ENCODE data around the gene PIK3R3. TPM values are rescaled to one million over a fixed set of nuclear protein-coding genes. Genes with fewer than 3 reads are reported as not detected.
A peak's percentile ranks its signal among the peaks of the same experiment; 100 is the strongest.

The PIK3R3 gene
- total RNA-seq, 1 donor from 2014 or later, result 54.1 TPM

- DNase-seq (ENCODE audit: low spot score, unreplicated experiment), result no peak
- TF ChIP-seq CTCF (IDR thresholded peaks at IDR 0.05; ENCODE audit: unreplicated experiment), result no peak
- Mint-ChIP-seq H3K36me3 (ENCODE audit: insufficient read depth) (peaks cover 13% of the 10 kb centered on the region), H3K4me1 (ENCODE audit: low read depth) (no peaks in the 10 kb centered on the region), H3K4me3 (ENCODE audit: low read depth) (no peak overlapping the region), H3K9me3 (ENCODE audit: low read depth) (no peaks in the 10 kb centered on the region), H3K27ac (peak overlapping the region; percentile 86), H3K27me3 (no peaks in the 10 kb centered on the region)
These were observed 90.5 kb downstream of the PIK3R3 start for GRCh38 chr1:46041974-46042373.

- no peaks in the 10 kb centered on the region for H3K27me3 Mint-ChIP-seq
- no peak for TF ChIP-seq CTCF (IDR thresholded peaks at IDR 0.05; ENCODE audit: unreplicated experiment)
- DNase-seq (ENCODE audit: low spot score, unreplicated experiment), result no peak
- H3K36me3 Mint-ChIP-seq (ENCODE audit: insufficient read depth), result peaks cover 13% of the 10 kb centered on the region
- no peaks in the 10 kb centered on the region for H3K9me3 Mint-ChIP-seq (ENCODE audit: low read depth)
- H3K4me1 Mint-ChIP-seq (ENCODE audit: low read depth), result no peaks in the 10 kb centered on the region
- peak overlapping the region; percentile 86 for H3K27ac Mint-ChIP-seq
- H3K4me3 Mint-ChIP-seq (ENCODE audit: low read depth), result no peak overlapping the region
These were observed 90.9 kb downstream of the PIK3R3 start for GRCh38 chr1:46041551-46041950.

GRCh38 chr1:46039571-46040052, 92.8 kb downstream of the PIK3R3 start:
- no peak for DNase-seq (ENCODE audit: low spot score, unreplicated experiment)
- peaks cover 13% of the 10 kb centered on the region for H3K36me3 Mint-ChIP-seq (ENCODE audit: insufficient read depth)
- H3K4me1 Mint-ChIP-seq (ENCODE audit: low read depth), result no peaks in the 10 kb centered on the region
- TF ChIP-seq CTCF (IDR thresholded peaks at IDR 0.05; ENCODE audit: unreplicated experiment), result no peak
- no peak overlapping the region for H3K27ac Mint-ChIP-seq
- H3K27me3 Mint-ChIP-seq, result no peaks in the 10 kb centered on the region
- H3K9me3 Mint-ChIP-seq (ENCODE audit: low read depth), result no peaks in the 10 kb centered on the region
- H3K4me3 Mint-ChIP-seq (ENCODE audit: low read depth), result no peak overlapping the region

- TF ChIP-seq CTCF (IDR thresholded peaks at IDR 0.05; ENCODE audit: unreplicated experiment), result peak; percentile 98
- peak; percentile 84 for DNase-seq (ENCODE audit: low spot score, unreplicated experiment)
- no peak overlapping the region for H3K27ac Mint-ChIP-seq
- no peaks in the 10 kb centered on the region for H3K9me3 Mint-ChIP-seq (ENCODE audit: low read depth)
- no peaks in the 10 kb centered on the region for H3K27me3 Mint-ChIP-seq
- H3K36me3 Mint-ChIP-seq (ENCODE audit: insufficient read depth), result peaks cover 5% of the 10 kb centered on the region
- H3K4me3 Mint-ChIP-seq (ENCODE audit: low read depth), result no peak overlapping the region
- no peaks in the 10 kb centered on the region for H3K4me1 Mint-ChIP-seq (ENCODE audit: low read depth)
These were observed 95.3 kb downstream of the PIK3R3 start for GRCh38 chr1:46036894-46037839.

GRCh38 chr1:46034601-46035516, 97.6 kb downstream of the PIK3R3 start:
- H3K36me3 Mint-ChIP-seq (ENCODE audit: insufficient read depth), result peaks cover 2% of the 10 kb centered on the region
- H3K4me3 Mint-ChIP-seq (ENCODE audit: low read depth), result no peak overlapping the region
- no peak for TF ChIP-seq CTCF (IDR thresholded peaks at IDR 0.05; ENCODE audit: unreplicated experiment)
- H3K27me3 Mint-ChIP-seq, result no peaks in the 10 kb centered on the region
- H3K9me3 Mint-ChIP-seq (ENCODE audit: low read depth), result no peaks in the 10 kb centered on the region
- peak overlapping the region; percentile 77 for H3K27ac Mint-ChIP-seq
- DNase-seq (ENCODE audit: low spot score, unreplicated experiment), result no peak
- no peaks in the 10 kb centered on the region for H3K4me1 Mint-ChIP-seq (ENCODE audit: low read depth)
